Measurements from ENCODE around the gene ZFP3.

GRCh38 chr17:5055543-5055942 lies 22.7 kb upstream of the ZFP3 start:
- TF ChIP-seq REST (IDR thresholded peaks at IDR 0.05; ENCODE audit: unreplicated experiment) (no peak), CTCF (conservative IDR thresholded peaks at IDR 0.05; ENCODE audit: low read depth in 2 of 2) (peak; percentile 33 to 60), POLR2AphosphoS5 (IDR thresholded peaks at IDR 0.05; ENCODE audit: low read depth) (no peak), EZH2 (IDR thresholded peaks at IDR 0.05; ENCODE audit: low read depth, unreplicated experiment) (no peak), JUNB (IDR thresholded peaks at IDR 0.05; ENCODE audit: unreplicated experiment) (no peak), ZNF114 (CRISPR knock-in tag; IDR thresholded peaks at IDR 0.05) (no peak)

Measured in GM23338 (cell line).